Measurements from ENCODE around the gene AGBL4.

Gene AGBL4

GRCh38 chr1:48652334-48652733 lies 1371.4 kb downstream of the AGBL4 start:
- DNase-seq (ENCODE audit: low read depth) = no peak
- TF ChIP-seq CTCF (conservative IDR thresholded peaks at IDR 0.05; ENCODE audit: low read depth, low read length) = no peak
- no peak overlapping the region for H3K4me3 ChIP-seq (ENCODE audit: low read depth, low read length)

- H3K4me3 ChIP-seq (ENCODE audit: low read depth, low read length) = no peak overlapping the region
- DNase-seq (ENCODE audit: low read depth) = no peak
- no peak for TF ChIP-seq CTCF (conservative IDR thresholded peaks at IDR 0.05; ENCODE audit: low read depth, low read length)
These were observed 1373.9 kb downstream of the AGBL4 start for GRCh38 chr1:48649880-48650279.

- DNase-seq (ENCODE audit: low read depth) = no peak
- no peak for TF ChIP-seq CTCF (conservative IDR thresholded peaks at IDR 0.05; ENCODE audit: low read depth, low read length)
- no peak overlapping the region for H3K4me3 ChIP-seq (ENCODE audit: low read depth, low read length)
These were observed 1377.9 kb downstream of the AGBL4 start for GRCh38 chr1:48645883-48646282.

- DNase-seq (ENCODE audit: low read depth) = no peak
- no peak for TF ChIP-seq CTCF (conservative IDR thresholded peaks at IDR 0.05; ENCODE audit: low read depth, low read length)
- no peak overlapping the region for H3K4me3 ChIP-seq (ENCODE audit: low read depth, low read length)
These were observed 1378.7 kb downstream of the AGBL4 start for GRCh38 chr1:48644905-48645605.

- DNase-seq (ENCODE audit: low read depth) = no peak
- no peak overlapping the region for H3K4me3 ChIP-seq (ENCODE audit: low read depth, low read length)
- TF ChIP-seq CTCF (conservative IDR thresholded peaks at IDR 0.05; ENCODE audit: low read depth, low read length) = no peak
These were observed 1379.4 kb downstream of the AGBL4 start for GRCh38 chr1:48644190-48644900.

- TF ChIP-seq CTCF (conservative IDR thresholded peaks at IDR 0.05; ENCODE audit: low read depth, low read length) = no peak
- no peak overlapping the region for H3K4me3 ChIP-seq (ENCODE audit: low read depth, low read length)
- no peak for DNase-seq (ENCODE audit: low read depth)
These were observed 1380.6 kb downstream of the AGBL4 start for GRCh38 chr1:48643193-48643592.

Measured in choroid plexus epithelial cell (primary cell).